Activated CD4-positive, alpha-beta T cell treated with anti-CD3 and anti-CD28 coated beads for 48 hours (primary cell): ENCODE measurements around the gene URAD.
A peak's percentile ranks its signal among the peaks of the same experiment; 100 is the strongest.

ENCODE experiments used
- DNase-seq: peaks from one replicate; pipeline ENCODE4 v3.0.0-alpha.2; 2020

Gene URAD

DNA sequence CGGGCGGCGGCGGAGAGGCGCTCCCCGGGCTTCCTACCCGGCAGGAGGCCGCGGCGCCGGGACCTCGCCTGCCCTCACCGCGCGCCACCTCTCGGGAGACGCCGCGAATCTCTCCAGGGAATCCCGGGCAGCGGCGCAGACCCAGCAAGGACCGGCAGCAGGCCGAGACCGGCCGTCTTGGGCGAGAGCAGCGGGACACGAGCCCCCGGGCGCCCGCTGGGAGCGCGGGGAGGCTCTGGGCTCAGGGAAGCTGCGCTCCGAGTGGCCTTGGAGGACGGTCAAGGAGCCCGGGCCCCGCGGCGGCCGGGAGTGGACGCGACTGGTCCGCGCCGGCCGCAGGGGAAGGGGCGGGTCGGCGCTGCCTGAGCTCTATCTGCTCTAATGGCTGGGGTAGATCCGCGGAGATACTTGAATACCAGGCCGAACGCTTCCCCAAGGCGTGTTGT lies 34.1 kb downstream of the URAD start:
- DNase-seq, result no peak

DNA sequence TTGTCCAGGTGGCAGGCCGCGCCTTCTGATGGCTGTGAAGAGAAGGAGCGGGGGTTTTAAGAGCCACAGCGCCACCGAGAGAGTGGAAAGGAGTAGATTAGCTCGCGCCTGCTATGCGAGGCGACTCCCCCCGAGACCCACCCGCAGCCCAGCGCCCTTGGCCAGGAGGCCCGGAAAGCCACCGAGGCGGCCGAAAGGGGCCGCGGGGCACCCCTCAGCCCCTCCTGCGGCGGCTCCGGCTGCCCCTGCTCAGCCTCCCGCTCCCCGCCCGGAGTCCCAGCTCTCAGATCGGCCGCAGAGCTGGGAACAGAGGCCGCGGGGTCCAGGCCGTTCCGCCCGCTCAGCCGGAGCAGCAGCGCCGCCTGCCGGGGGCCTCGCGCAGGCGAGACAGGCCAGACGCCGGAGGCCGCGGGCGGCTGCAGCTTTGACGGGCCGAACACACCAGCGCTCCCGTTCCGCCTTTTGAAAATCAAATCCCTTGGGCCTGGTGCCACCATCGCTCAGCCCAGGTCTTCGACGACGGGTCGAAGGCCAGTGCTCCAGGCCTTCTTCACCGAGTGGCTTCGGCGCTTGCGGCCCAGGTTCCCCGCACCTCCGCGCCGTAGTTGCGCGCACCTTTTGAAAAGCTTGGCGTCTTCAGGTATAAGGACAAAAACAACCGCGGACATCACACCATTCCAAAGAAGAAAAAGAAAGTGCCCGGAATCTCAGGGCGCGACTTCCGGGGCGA lies 34.7 kb downstream of the URAD start:
- DNase-seq, result peak; percentile 81

DNA sequence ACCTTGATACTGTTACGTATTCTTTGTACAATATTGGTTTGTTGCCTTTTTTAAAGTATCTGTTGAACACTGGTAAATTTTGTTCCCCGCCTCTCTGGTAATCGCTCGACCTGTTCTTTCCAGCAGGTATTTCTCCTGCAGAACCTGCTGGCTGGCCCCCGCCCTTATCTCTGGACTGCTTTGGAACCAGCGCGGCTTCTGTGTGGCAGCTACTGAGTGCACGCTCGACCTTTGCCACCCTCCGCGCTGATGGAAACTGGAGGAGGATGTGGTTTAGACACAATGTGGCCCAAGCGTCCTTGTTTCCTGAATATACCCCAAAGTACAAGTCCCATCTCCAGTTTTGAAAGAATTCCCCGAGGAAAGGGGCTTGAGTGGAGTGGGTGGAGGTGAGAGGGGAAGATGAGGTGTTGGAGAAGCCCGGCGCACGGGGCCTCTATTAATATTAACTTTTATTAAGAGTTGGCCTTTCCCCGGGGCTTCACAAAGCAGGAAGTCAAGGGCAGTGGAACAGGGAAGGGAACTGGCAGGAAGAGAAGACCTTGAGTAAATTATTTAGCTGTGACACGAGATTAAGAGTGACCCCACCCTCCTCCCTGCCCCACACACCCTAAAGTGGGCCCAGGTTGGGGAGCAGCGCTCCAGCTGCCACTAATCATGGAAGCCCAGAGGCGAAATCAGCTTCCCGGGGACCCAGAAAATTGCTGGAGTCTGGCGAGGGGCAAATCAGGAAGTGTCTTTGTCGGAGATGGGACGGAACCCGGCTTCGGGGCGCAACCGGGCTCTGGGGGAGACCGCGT lies 35.4 kb downstream of the URAD start:
- DNase-seq, result no peak

DNA sequence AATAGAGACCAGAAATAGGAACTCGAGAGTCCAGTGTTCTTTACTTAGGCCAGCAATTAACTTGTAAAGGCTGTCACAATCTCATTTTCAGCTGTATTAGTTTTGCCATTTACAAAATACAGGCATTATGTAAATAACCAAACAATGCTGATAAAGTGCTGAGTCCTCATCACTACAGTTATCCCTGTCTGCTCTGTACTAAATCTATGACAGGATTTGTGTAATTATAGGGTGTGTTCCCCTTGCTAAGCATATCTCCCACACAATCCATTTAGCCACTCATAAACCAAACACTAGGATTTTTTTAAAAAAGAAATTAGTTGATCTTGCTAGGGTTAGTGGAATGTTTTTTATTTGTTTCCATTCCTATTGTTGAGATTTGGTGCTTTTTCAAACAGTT lies 45.5 kb downstream of the URAD start:
- no peak for DNase-seq

DNA sequence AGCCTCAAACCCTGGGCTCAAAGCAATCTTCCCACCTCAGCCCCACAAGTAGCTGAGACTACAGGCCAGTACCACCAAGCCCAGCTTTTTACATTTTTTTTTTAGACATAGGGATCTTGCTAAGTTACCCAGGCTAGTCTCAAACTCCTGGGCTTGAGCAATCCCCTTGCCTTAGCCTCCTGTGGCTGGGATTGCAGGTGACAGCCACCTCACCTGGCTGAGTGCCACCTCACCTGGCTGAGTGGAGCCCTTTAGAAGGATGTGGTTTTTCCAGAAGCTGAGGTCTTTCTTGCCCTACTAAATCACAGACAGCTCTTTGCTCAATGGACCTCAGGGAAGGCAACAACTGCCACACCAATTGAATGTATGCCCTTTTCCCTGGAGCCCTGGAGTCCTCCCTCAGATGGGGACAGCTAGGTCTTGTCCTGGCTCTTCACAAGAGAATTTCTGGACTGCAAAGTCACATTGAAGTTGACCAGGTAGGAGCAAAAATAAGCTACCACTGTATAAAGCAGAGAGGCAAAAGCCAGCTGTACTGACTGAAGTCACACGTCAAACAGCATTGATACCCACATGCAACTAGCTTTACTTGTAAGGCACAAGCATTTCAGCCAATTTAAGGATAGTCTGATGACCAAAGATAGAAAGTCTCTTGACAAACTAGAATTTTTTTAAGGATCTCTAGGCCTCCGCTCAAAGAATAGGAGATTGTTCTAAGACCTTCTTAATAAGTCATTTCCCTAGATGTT lies 54.7 kb downstream of the URAD start:
- DNase-seq, result no peak

DNA sequence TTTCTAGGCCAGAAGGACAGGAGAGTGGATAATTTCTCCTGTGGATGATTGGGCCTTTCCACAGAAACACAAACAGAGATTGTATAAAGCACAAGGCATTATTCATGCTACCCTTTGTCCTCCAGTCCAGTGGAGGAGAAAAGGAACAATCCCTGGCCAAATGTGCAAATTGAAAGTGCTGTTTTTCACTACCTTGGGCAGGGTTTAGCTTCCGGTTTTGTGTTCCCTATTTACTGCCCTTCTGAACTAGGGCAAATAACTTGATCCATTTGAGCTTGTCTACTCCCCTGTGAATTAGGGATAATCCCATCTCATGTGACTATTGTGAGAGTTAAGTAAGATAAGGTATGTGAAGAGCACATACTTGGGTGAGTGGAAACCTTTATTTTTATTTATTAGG lies 55.4 kb downstream of the URAD start:
- no peak for DNase-seq

DNA sequence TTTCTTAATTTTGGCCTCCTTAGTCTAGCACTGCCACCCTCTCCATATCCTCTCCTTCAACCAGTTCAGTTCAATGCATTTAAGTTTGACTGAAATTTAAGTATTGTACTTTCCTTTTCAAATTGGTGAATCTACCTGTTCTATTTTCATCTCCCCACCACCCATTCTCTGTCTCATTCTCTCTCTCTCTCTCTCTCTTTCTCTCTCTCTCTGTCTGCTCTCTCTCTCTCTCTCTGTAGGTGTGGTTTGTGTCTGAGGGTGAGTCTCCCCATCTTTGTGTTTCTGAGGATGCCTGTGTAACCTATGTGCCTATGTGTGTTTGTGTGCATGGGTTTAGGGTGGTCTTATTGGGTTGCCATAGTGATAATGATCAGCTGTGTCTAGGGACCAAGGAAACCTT lies 58.6 kb downstream of the URAD start:
- DNase-seq, result no peak

DNA sequence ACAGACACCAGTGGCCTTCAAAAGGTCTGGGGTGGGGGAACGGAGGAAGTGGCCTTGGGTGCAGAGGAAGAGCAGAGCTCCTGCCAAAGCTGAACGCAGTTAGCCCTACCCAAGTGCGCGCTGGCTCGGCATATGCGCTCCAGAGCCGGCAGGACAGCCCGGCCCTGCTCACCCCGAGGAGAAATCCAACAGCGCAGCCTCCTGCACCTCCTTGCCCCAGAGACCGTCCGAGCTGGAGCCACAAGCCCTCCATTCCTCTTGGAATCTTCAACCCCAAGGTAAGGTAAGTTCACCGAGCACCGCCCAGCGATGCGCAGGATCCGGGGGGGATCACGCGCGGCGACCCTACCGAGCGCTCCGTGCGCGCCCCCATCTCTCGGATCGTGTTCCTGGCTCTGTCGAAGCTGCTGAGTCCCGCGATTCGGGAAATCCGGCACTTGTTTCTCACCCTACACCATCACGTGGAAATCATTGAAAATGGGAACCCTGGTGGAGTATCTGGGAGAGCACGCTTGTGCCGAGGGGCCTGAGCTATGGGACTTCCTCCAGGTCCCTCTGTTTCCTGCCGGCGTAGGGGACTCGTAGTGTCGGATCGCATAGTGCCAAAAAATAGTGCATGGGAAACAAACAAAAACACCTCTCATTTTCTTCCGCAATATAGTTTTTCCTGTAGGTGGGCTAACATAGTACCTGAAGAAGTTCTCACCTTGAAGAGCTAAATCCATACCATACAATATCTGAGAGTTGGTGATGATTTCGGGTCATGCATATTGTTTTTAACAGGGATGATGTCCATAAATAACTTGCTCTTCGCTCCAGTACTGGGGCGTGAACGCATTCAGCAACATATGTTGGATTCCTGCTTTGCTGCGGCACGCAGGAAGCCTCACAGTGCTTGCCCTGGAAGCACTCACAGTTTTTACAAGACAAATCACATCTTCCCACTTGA lies 59.4 kb downstream of the URAD start:
- DNase-seq, result no peak

DNA sequence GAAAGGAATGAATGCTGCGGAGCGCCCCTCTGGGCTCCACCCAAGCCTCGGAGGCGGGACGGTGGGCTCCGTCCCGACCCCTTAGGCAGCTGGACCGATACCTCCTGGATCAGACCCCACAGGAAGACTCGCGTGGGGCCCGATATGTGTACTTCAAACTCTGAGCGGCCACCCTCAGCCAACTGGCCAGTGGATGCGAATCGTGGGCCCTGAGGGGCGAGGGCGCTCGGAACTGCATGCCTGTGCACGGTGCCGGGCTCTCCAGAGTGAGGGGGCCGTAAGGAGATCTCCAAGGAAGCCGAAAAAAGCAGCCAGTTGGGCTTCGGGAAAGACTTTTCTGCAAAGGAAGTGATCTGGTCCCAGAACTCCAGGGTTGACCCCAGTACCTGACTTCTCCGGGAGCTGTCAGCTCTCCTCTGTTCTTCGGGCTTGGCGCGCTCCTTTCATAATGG lies 60.1 kb downstream of the URAD start:
- DNase-seq, result no peak
